HG03460 (cell line): ENCODE data around the gene HSD17B2.
"Not testable (repeated sequence)": the region's sequence is repeated elsewhere in the genome, so short reads cannot be mapped to it uniquely, and the experiment has no call there.

Experiments
- ATAC-seq: cut with Tn5 transposase; IDR thresholded peaks from one replicate; pipeline ENCODE4 v1.9.1; 2021; ENCODE audit not compliant: unreplicated experiment

HSD17B2 gene

GRCh38 chr16:82074019-82074558, 39.0 kb downstream of the HSD17B2 start:
- ATAC-seq = no peak

- ATAC-seq = no peak
Measured at GRCh38 chr16:82078125-82078524, 43.1 kb downstream of the HSD17B2 start.

GRCh38 chr16:82079892-82080291, 44.8 kb downstream of the HSD17B2 start:
- ATAC-seq = no peak

GRCh38 chr16:82081264-82081663, 46.2 kb downstream of the HSD17B2 start:
- no peak for ATAC-seq

GRCh38 chr16:82082097-82082496, 47.0 kb downstream of the HSD17B2 start:
- no peak for ATAC-seq

- peak; percentile 54 for ATAC-seq
Measured at GRCh38 chr16:82082543-82083244, 47.6 kb downstream of the HSD17B2 start.

- ATAC-seq = no peak
Measured at GRCh38 chr16:82083710-82084353, 48.8 kb downstream of the HSD17B2 start.

- no peak for ATAC-seq
Measured at GRCh38 chr16:82085011-82085779, 50.1 kb downstream of the HSD17B2 start.

- no peak for ATAC-seq
Measured at GRCh38 chr16:82088483-82088882, 53.4 kb downstream of the HSD17B2 start.

GRCh38 chr16:82091241-82091640, 56.2 kb downstream of the HSD17B2 start:
- ATAC-seq = no peak

- no peak for ATAC-seq
Measured at GRCh38 chr16:82092711-82093110, 57.7 kb downstream of the HSD17B2 start.

- ATAC-seq = no peak
Measured at GRCh38 chr16:82093666-82094300, 58.7 kb downstream of the HSD17B2 start.

GRCh38 chr16:82094942-82095540, 60.0 kb downstream of the HSD17B2 start:
- no peak for ATAC-seq

GRCh38 chr16:82096641-82097040, 61.6 kb downstream of the HSD17B2 start:
- ATAC-seq = no peak

GRCh38 chr16:82105107-82105506, 70.1 kb downstream of the HSD17B2 start:
- no peak for ATAC-seq

- no peak for ATAC-seq
Measured at GRCh38 chr16:82108100-82108499, 73.0 kb downstream of the HSD17B2 start.

GRCh38 chr16:82108774-82109173, 73.7 kb downstream of the HSD17B2 start:
- ATAC-seq = no peak

GRCh38 chr16:82109266-82109665, 74.2 kb downstream of the HSD17B2 start:
- ATAC-seq = not testable (repeated sequence)

- no peak for ATAC-seq
Measured at GRCh38 chr16:82111944-82112343, 76.9 kb downstream of the HSD17B2 start.

- ATAC-seq = no peak
Measured at GRCh38 chr16:82113741-82114140, 78.7 kb downstream of the HSD17B2 start.

GRCh38 chr16:82116535-82116934, 81.5 kb downstream of the HSD17B2 start:
- no peak for ATAC-seq
